Activated CD4-positive, alpha-beta T cell treated with anti-CD3 and anti-CD28 coated beads, Interleukin-2, amount 10 ng/mL, durations not matched to agents 7 days and 5 days (primary cell): Measurements from ENCODE around the gene CSAG2. TPM values are rescaled to one million over a fixed set of nuclear protein-coding genes. Genes with fewer than 3 reads are reported as not detected.
"Not testable (repeated sequence)": the region's sequence is repeated elsewhere in the genome, so short reads cannot be mapped to it uniquely, and the experiment has no call there.

ENCODE experiments used
- CTCF ChIA-PET: fragments of 350-600 bp; sonication (Branson Sonifier 250); formaldehyde crosslinking; loops from one replicate; lab custom pipeline; 2021; ENCODE audit warnings: antibody characterized with exemption; lab: Charles Lee
- POLR2A ChIA-PET: fragments of 350-600 bp; sonication (Branson Sonifier 250); formaldehyde crosslinking; loops from one replicate; lab custom pipeline; 2021; ENCODE audit warnings: antibody characterized with exemption; lab: Charles Lee
- DNase-seq: peaks from one replicate; pipeline ENCODE4 v3.0.0-alpha.2; 2020
- H3K27ac Mint-ChIP-seq: one replicate; pipeline ENCODE4 v1.8.0; 2021; ENCODE audit warnings: mild to moderate bottlenecking, moderate library complexity, mixed read lengths
- H3K27me3 Mint-ChIP-seq: one replicate; pipeline ENCODE4 v1.8.0; 2021; ENCODE audit warnings: mixed read lengths
- H3K36me3 Mint-ChIP-seq: one replicate; pipeline ENCODE4 v1.8.0; 2021; ENCODE audit warnings: low read depth, mixed read lengths
- H3K4me1 Mint-ChIP-seq: one replicate; pipeline ENCODE4 v1.8.0; 2021; ENCODE audit warnings: mixed read lengths
- H3K4me3 Mint-ChIP-seq: one replicate; pipeline ENCODE4 v1.8.0; 2021; ENCODE audit warnings: mild to moderate bottlenecking, moderate library complexity, mixed read lengths
- H3K9me3 Mint-ChIP-seq: one replicate; pipeline ENCODE4 v1.8.0; 2021; ENCODE audit warnings: mixed read lengths
- total RNA-seq, 2 experiments: library from RNA; stranded (reverse); gene quantifications; one replicate each; pipeline ENCODE4 v1.2.3, GENCODE V29; 2021

Gene CSAG2, protein sequence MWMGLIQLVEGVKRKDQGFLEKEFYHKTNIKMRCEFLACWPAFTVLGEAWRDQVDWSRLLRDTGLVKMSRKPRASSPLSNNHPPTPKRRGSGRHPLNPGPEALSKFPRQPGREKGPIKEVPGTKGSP
- total RNA-seq = under 1 TPM in 1 of 2 experiments, not detected in 1; 0.35 TPM

DNA sequence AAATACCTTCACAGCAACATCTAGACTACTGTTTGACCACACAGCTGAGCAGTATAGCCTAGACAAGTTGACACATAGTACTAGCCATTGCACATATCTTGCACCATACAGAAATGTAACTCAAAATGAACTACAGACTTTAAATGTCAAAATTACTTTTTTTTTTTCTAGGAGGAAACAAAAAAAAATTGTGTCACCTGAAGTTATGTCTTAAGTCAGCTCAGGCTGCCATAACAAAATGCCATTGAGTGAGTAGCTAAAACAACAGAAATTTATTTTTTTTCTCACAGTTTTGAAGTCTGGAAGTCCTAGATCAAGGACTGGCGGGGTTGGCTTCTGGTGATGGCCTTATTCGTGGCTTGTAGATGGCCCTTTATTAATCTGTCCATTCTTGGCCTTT, at the start of gene CSAG2:
TSS of gene CSAG2 (minus strand) at position 101 of the 400 bp plus-strand sequence. CDS start 161 bp downstream, outside the sequence.
- POLR2A ChIA-PET, H3K27ac Mint-ChIP-seq, H3K27me3 Mint-ChIP-seq, H3K36me3 Mint-ChIP-seq, H3K4me1 Mint-ChIP-seq, CTCF ChIA-PET, H3K4me3 Mint-ChIP-seq, DNase-seq, H3K9me3 Mint-ChIP-seq: not testable (repeated sequence)

DNA sequence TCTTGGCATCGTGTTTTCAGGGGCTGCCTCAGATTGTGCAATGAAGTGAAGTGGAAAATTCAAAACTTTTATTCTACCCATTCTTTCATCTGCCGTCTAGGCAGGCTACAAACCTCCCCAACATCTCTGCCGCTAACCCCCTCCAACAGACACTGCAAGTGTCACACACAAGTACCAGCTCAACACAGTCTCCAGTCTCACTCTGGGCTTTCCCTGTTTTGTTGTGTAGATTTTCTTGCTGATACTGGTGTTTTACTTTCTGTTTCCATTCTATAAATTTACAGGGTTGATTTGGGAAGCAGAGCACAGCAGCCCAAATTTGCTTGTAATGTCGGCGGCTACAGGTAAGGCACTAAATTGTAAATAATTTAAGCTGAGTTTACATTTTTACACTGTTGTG, 45.8 kb upstream of the CSAG2 start:
- H3K9me3 Mint-ChIP-seq, H3K4me1 Mint-ChIP-seq, DNase-seq, H3K4me3 Mint-ChIP-seq, H3K27me3 Mint-ChIP-seq, H3K36me3 Mint-ChIP-seq, CTCF ChIA-PET, H3K27ac Mint-ChIP-seq, POLR2A ChIA-PET: not testable (repeated sequence)

DNA sequence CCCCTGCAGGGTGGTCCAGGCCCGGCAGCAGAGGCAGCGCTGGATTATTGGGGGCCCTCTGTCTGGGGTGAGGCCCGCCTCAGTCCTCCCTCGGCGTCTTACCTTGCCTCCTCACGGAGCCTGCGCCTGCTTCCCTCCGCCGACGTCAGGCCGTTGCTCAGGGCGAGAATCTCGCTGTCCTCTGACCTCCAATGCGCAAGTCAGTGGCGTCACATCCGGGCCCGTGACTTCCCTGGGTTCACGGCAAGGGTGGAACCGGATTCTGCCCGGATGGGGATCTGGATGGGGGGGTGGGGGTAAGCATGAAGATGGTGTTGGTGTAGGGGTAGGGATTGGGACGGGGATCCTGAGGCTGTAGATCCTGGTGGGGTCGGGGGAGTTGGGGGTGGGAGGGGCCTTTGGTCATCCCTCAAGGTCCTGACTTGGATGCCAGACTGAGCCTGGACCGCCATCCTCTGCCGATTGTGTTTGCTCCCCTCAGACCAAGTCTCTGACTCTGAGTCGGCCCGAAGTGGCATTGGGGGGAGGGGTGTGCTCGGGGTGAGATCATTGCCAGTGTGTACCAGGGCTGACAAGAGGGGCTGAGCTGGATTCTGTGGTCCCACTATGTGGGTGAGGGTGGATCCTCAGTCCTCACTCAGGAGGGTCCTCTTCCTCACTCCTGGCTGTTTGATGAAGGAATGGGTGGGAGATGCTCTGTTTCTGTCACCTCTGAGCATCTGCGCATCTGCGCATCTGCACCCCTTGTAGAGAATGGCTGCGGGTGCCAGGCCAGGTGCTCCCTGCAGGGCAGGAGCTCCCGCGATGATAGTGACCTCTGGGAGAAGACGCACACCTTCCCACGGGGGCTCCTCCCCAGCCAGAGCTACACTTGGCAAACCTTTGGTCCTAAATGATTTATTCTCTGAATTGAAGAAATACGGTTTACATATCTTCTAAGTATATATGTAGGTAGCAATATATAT, 44.9 kb upstream of the CSAG2 start, which contains the start of gene MAGEA2:
TSS of gene MAGEA2 (minus strand) at position 157 of the 965 bp plus-strand sequence. CDS start 2,479 bp downstream, outside the sequence.
- CTCF ChIA-PET, H3K36me3 Mint-ChIP-seq, H3K4me3 Mint-ChIP-seq, H3K9me3 Mint-ChIP-seq, H3K27me3 Mint-ChIP-seq, POLR2A ChIA-PET, DNase-seq, H3K27ac Mint-ChIP-seq, H3K4me1 Mint-ChIP-seq: not testable (repeated sequence)

DNA sequence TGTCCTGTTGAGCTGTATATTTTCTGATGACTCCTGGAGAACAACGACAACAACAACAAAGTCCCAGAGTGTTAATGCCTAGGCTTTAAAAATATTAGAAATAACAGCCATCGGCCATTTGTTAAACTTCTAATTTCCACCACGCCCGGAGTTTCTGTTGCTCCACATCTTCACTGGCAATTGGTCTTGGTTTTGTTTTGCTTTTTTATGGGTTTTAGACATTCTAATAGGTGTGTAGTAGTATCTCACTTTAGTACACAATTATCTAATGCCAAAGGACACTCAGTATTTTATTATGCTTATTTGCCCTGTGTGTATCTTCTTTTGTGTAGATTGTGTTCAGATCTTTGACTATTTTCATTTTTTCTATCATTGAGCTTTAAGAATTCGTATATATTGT, 29.5 kb upstream of the CSAG2 start:
- no peaks in the 10 kb centered on the region for H3K4me1 Mint-ChIP-seq
- ChIA-PET CTCF (no interaction called here), POLR2A (no interaction called here)
- H3K9me3 Mint-ChIP-seq = no peaks in the 10 kb centered on the region
- H3K27ac Mint-ChIP-seq = no peak overlapping the region
- no peaks in the 10 kb centered on the region for H3K27me3 Mint-ChIP-seq
- DNase-seq = no peak
- H3K4me3 Mint-ChIP-seq = no peak overlapping the region
- H3K36me3 Mint-ChIP-seq = no peaks in the 10 kb centered on the region

DNA sequence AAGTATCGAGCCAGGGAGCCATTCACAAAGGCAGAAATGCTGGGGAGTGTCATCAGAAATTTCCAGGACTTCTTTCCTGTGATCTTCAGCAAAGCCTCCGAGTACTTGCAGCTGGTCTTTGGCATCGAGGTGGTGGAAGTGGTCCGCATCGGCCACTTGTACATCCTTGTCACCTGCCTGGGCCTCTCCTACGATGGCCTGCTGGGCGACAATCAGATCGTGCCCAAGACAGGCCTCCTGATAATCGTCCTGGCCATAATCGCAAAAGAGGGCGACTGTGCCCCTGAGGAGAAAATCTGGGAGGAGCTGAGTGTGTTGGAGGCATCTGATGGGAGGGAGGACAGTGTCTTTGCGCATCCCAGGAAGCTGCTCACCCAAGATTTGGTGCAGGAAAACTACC, 27.5 kb upstream of the CSAG2 start:
- DNase-seq, POLR2A ChIA-PET, H3K4me1 Mint-ChIP-seq, H3K36me3 Mint-ChIP-seq, H3K4me3 Mint-ChIP-seq, H3K27ac Mint-ChIP-seq, CTCF ChIA-PET, H3K27me3 Mint-ChIP-seq, H3K9me3 Mint-ChIP-seq: not testable (repeated sequence)

DNA sequence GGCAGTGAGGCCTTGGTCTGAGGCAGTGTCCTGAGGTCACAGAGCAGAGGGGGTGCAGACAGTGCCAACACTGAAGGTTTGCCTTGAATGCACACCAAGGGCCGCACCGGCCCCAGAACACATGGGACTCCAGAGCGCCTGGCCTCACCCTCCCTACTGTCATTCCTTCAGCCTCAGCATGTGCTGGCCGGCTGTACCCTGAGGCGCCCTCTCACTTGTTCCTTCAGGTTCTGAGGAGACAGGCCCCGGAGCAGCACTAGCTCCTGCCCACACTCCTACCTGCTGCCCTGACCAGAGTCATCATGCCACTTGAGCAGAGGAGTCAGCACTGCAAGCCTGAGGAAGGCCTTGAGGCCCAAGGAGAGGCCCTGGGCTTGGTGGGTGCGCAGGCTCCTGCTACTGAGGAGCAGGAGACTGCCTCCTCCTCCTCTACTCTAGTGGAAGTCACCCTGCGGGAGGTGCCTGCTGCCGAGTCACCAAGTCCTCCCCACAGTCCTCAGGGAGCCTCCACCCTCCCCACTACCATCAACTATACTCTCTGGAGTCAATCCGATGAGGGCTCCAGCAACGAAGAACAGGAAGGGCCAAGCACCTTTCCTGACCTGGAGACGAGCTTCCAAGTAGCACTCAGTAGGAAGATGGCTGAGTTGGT, 26.9 kb upstream of the CSAG2 start:
- H3K27ac Mint-ChIP-seq = no peak overlapping the region
- H3K4me3 Mint-ChIP-seq = no peak overlapping the region
- no peaks in the 10 kb centered on the region for H3K27me3 Mint-ChIP-seq
- CTCF ChIA-PET = no interaction called here
- H3K4me1 Mint-ChIP-seq = peaks cover 2% of the 10 kb centered on the region
- no peaks in the 10 kb centered on the region for H3K36me3 Mint-ChIP-seq
- POLR2A ChIA-PET = no interaction called here
- no peaks in the 10 kb centered on the region for H3K9me3 Mint-ChIP-seq
- DNase-seq = no peak

DNA sequence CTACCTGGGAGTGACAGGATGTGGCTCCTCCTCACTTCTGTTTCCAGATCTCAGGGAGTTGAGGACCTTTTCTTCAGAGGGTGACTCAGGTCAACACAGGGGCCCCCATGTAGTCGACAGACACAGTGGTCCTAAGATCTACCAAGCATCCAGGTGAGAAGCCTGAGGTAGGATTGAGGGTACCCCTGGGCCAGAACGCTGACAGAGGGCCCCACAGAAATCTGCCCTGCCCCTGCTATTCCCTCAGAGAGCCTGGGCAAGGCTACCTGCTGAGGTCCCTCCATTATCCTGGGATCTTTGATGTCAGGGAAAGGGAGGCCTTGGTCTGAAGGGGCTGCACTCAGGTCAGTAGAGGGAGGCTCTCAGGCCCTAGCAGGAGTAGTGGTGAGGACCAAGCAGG, 26.0 kb upstream of the CSAG2 start:
- H3K4me3 Mint-ChIP-seq = no peak overlapping the region
- CTCF ChIA-PET = no interaction called here
- H3K27ac Mint-ChIP-seq = no peak overlapping the region
- H3K9me3 Mint-ChIP-seq = no peaks in the 10 kb centered on the region
- peaks cover 2% of the 10 kb centered on the region for H3K27me3 Mint-ChIP-seq
- H3K4me1 Mint-ChIP-seq = peaks cover 2% of the 10 kb centered on the region
- DNase-seq = no peak
- H3K36me3 Mint-ChIP-seq = no peaks in the 10 kb centered on the region
- POLR2A ChIA-PET = no interaction called here

DNA sequence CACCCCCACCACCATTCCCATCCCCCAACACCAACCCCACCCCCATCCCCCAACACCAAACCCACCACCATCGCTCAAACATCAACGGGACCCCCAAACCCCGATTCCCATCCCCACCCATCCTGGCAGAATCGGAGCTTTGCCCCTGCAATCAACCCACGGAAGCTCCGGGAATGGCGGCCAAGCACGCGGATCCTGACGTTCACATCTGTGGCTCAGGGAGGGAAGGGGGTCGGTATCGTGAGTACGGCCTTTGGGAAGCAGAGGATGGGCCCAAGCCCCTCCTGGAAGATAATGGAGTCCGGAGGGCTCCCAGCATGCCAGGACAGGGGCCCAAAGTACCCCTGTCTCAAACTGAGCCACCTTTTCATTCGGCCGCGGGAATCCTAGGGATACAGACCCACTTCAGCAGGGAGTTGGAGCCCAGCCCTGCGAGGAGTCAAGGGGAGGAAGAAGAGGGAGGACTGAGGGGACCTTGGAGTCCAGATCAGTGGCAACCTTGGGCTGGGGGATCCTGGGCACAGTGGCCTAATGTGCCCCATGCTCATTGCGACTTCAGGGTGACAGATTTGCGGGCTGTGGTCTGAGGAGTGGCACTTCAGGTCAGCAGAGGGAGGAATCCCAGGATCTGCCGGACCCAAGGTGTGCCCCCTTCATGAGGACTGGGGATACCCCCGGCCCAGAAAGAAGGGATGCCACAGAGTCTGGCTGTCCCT, 25.2 kb upstream of the CSAG2 start:
- CTCF ChIA-PET, POLR2A ChIA-PET, H3K4me1 Mint-ChIP-seq, H3K4me3 Mint-ChIP-seq, H3K27ac Mint-ChIP-seq, H3K27me3 Mint-ChIP-seq, DNase-seq, H3K9me3 Mint-ChIP-seq, H3K36me3 Mint-ChIP-seq: not testable (repeated sequence)

DNA sequence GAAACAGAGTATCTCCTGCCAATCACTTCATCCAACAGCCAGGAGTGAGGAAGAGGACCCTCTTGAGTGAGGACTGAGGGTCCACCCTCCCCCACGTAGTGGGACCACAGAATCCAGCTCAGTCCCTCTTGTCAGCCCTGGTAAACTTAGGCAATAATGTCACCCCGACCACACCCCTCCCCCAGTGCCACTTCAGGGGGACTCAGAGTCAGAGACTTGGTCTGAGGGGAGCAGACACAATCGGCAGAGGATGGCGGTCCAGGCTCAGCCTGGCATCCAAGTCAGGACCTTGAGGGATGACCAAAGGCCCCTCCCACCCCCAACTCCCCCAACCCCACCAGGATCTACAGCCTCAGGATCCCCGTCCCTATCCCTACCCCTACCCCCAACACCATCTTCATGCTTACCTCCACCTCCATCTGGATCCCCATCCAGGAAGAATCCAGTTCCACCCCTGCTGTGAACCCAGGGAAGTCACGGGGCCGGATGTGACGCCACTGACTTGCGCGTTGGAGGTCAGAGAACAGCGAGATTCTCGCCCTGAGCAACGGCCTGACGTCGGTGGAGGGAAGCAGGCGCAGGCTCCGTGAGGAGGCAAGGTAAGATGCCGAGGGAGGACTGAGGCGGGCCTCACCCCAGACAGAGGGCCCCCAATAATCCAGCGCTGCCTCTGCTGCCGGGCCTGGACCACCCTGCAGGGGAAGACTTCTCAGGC, 24.3 kb upstream of the CSAG2 start, which contains the start of the genes CSAG1 and MAGEA12:
TSS of gene CSAG1 (minus strand) at position 461 of the 715 bp plus-strand sequence. CDS start 1,261 bp downstream, outside the sequence.
TSS of gene MAGEA12 (plus strand) at position 497 of the 715 bp plus-strand sequence. CDS start 2,405 bp downstream, outside the sequence.
- DNase-seq = no peak
- ChIA-PET POLR2A (no interaction called here), CTCF (no interaction called here)
- peaks cover 2% of the 10 kb centered on the region for H3K4me1 Mint-ChIP-seq
- H3K27me3 Mint-ChIP-seq = peaks cover 8% of the 10 kb centered on the region
- H3K36me3 Mint-ChIP-seq = no peaks in the 10 kb centered on the region
- no peak within 1 kb of the TSS for H3K27ac Mint-ChIP-seq
- no peaks in the 10 kb centered on the region for H3K9me3 Mint-ChIP-seq
- H3K4me3 Mint-ChIP-seq = no peak within 1 kb of the TSS

DNA sequence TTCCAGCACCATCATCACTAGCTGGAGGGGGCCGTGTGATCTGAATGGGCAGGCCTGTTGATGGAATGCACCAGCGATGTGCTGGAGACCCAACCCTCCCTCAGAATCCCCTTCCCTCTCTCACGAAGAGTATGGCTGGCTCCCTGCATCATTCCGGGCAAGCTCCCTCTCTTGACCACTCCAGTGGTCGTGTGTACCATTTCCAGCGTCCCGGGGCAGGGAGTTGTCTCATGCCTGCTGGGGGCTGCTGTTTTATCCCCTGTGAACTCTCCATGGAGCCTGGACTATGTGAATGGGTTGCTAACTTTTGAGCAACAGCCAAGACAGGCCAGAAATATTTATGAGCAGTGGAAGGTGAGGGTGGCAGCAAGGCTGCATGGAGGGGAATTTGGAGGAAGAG, 16.3 kb upstream of the CSAG2 start:
- Mint-ChIP-seq H3K9me3 (no peaks in the 10 kb centered on the region), H3K4me3 (no peak overlapping the region), H3K27ac (no peak overlapping the region), H3K4me1 (no peaks in the 10 kb centered on the region), H3K27me3 (peaks cover 6% of the 10 kb centered on the region), H3K36me3 (no peaks in the 10 kb centered on the region)
- DNase-seq = no peak
- POLR2A ChIA-PET = no interaction called here
- CTCF ChIA-PET = interaction anchor here (0.5 kb wide), 1 partner anchor 655 kb away, joined by 3 read pairs; no protein-coding TSS in a partner anchor

DNA sequence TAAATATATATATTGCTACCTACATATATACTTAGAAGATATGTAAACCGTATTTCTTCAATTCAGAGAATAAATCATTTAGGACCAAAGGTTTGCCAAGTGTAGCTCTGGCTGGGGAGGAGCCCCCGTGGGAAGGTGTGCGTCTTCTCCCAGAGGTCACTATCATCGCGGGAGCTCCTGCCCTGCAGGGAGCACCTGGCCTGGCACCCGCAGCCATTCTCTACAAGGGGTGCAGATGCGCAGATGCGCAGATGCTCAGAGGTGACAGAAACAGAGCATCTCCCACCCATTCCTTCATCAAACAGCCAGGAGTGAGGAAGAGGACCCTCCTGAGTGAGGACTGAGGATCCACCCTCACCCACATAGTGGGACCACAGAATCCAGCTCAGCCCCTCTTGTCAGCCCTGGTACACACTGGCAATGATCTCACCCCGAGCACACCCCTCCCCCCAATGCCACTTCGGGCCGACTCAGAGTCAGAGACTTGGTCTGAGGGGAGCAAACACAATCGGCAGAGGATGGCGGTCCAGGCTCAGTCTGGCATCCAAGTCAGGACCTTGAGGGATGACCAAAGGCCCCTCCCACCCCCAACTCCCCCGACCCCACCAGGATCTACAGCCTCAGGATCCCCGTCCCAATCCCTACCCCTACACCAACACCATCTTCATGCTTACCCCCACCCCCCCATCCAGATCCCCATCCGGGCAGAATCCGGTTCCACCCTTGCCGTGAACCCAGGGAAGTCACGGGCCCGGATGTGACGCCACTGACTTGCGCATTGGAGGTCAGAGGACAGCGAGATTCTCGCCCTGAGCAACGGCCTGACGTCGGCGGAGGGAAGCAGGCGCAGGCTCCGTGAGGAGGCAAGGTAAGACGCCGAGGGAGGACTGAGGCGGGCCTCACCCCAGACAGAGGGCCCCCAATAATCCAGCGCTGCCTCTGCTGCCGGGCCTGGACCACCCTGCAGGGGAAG, 5.0 kb upstream of the CSAG2 start, which contains the start of gene MAGEA2B:
TSS of gene MAGEA2B (plus strand) at position 814 of the 973 bp plus-strand sequence. CDS start 2,479 bp downstream, outside the sequence.
- H3K4me3 Mint-ChIP-seq, CTCF ChIA-PET, H3K27me3 Mint-ChIP-seq, H3K9me3 Mint-ChIP-seq, DNase-seq, POLR2A ChIA-PET, H3K27ac Mint-ChIP-seq, H3K36me3 Mint-ChIP-seq, H3K4me1 Mint-ChIP-seq: not testable (repeated sequence)
